NCI-H187 (cell line): ENCODE results near the gene MESP2.

Source experiments
- DNase-seq, 2 experiments: peaks; one replicate each; lab custom pipeline; 2025; lab: John Stamatoyannopoulos, UW

The MESP2 gene

GRCh38 chr15:89802986-89803824 is 27.1 kb downstream of the MESP2 start:
- DNase-seq: no peak

- DNase-seq: no peak
Measured at GRCh38 chr15:89803941-89804800, 28.0 kb downstream of the MESP2 start.

- DNase-seq: no peak
Measured at GRCh38 chr15:89805241-89806209, 29.4 kb downstream of the MESP2 start.

GRCh38 chr15:89806210-89806558 is 30.1 kb downstream of the MESP2 start:
- no peak for DNase-seq

GRCh38 chr15:89806559-89807550 is 30.7 kb downstream of the MESP2 start:
- DNase-seq: no peak

- no peak for DNase-seq
Measured at GRCh38 chr15:89807689-89808088, 31.6 kb downstream of the MESP2 start.

GRCh38 chr15:89808160-89808870 is 32.2 kb downstream of the MESP2 start:
- DNase-seq: no peak

GRCh38 chr15:89809093-89809786 is 33.1 kb downstream of the MESP2 start:
- DNase-seq: no peak

GRCh38 chr15:89809787-89810148 is 33.6 kb downstream of the MESP2 start:
- no peak for DNase-seq

GRCh38 chr15:89810837-89811236 is 34.7 kb downstream of the MESP2 start:
- no peak for DNase-seq

GRCh38 chr15:89812011-89812846 is 36.1 kb downstream of the MESP2 start:
- no peak for DNase-seq

- no peak for DNase-seq
Measured at GRCh38 chr15:89812847-89813320, 36.8 kb downstream of the MESP2 start.

- no peak for DNase-seq
Measured at GRCh38 chr15:89813381-89814111, 37.4 kb downstream of the MESP2 start.

GRCh38 chr15:89814112-89814742 is 38.1 kb downstream of the MESP2 start:
- no peak for DNase-seq

- DNase-seq: no peak
Measured at GRCh38 chr15:89815769-89816168, 39.6 kb downstream of the MESP2 start.

- DNase-seq: no peak
Measured at GRCh38 chr15:89817701-89818280, 41.7 kb downstream of the MESP2 start.

- DNase-seq: no peak
Measured at GRCh38 chr15:89818287-89818686, 42.2 kb downstream of the MESP2 start.
